ENCODE measurements around the gene CPPED1. TPM values are rescaled to one million over a fixed set of nuclear protein-coding genes. Genes with fewer than 3 reads are reported as not detected.
A peak's percentile ranks its signal among the peaks of the same experiment; 100 is the strongest.
"Not testable (repeated sequence)": the region's sequence is repeated elsewhere in the genome, so short reads cannot be mapped to it uniquely, and the experiment has no call there.

Gene CPPED1
- total RNA-seq, 1 experiment from 2014 or later = 34.9 TPM

DNA sequence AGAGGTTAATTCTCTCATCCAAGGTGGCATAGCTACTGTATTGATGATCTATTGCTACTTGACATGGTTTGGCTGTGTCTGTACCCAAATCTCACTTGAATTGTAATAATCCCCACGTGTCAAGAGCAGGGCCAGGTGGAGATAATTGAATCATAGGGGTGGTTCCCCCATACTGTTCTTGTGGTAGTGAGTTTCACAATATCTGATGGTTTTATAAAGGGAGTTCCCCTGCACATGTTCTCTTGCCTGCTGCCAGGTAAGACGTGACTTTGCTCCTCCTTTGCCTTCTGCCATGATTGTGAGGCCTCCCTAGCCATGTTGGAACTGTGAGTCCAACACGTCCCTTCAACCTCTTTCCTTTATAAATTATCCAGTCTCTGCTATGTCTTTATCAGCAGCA is 22.9 kb upstream of the CPPED1 start:
- no peak for DNase-seq
- Mint-ChIP-seq H3K4me1 (ENCODE audit: low read depth, unreplicated experiment) (no peaks in the 10 kb centered on the region), H3K4me3 (ENCODE audit: unreplicated experiment) (no peak overlapping the region), H3K9me3 (ENCODE audit: unreplicated experiment) (no peaks in the 10 kb centered on the region), H3K27me3 (ENCODE audit: insufficient read depth, unreplicated experiment) (no peaks in the 10 kb centered on the region), H3K27ac (ENCODE audit: unreplicated experiment) (no peak overlapping the region), H3K36me3 (ENCODE audit: insufficient read depth, unreplicated experiment) (no peaks in the 10 kb centered on the region)
- intact Hi-C loops (cut with micrococcal nuclease; ENCODE audit: unreplicated experiment) = no loop called here
- H3K4me3 ChIP-seq (ENCODE audit: low read depth, low read length) = no peak overlapping the region
- TF ChIP-seq, protein P1, sequence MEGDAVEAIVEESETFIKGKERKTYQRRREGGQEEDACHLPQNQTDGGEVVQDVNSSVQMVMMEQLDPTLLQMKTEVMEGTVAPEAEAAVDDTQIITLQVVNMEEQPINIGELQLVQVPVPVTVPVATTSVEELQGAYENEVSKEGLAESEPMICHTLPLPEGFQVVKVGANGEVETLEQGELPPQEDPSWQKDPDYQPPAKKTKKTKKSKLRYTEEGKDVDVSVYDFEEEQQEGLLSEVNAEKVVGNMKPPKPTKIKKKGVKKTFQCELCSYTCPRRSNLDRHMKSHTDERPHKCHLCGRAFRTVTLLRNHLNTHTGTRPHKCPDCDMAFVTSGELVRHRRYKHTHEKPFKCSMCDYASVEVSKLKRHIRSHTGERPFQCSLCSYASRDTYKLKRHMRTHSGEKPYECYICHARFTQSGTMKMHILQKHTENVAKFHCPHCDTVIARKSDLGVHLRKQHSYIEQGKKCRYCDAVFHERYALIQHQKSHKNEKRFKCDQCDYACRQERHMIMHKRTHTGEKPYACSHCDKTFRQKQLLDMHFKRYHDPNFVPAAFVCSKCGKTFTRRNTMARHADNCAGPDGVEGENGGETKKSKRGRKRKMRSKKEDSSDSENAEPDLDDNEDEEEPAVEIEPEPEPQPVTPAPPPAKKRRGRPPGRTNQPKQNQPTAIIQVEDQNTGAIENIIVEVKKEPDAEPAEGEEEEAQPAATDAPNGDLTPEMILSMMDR (IDR thresholded peaks at IDR 0.05; ENCODE audit: insufficient read depth in 1 of 2, low read depth in 1 of 2, low read length in 1 of 2, severe bottlenecking in 1 of 2, unreplicated experiment in 1 of 2) = no peak
- H3K9me3 ChIP-seq = no peaks in the 10 kb centered on the region
- no TSS peak for BruUV-seq (replicated peaks)
- no peaks in the 10 kb centered on the region for H3K27me3 ChIP-seq (replicated peaks; ENCODE audit: control insufficient read depth, insufficient read depth, low read length)
- H3K4me1 ChIP-seq = no peaks in the 10 kb centered on the region
- CTCF ChIA-PET = no interaction called here
- POLR2A ChIA-PET = no interaction called here
- H3K36me3 ChIP-seq (ENCODE audit: control insufficient read depth, insufficient read depth, low read length) = no peaks in the 10 kb centered on the region

DNA sequence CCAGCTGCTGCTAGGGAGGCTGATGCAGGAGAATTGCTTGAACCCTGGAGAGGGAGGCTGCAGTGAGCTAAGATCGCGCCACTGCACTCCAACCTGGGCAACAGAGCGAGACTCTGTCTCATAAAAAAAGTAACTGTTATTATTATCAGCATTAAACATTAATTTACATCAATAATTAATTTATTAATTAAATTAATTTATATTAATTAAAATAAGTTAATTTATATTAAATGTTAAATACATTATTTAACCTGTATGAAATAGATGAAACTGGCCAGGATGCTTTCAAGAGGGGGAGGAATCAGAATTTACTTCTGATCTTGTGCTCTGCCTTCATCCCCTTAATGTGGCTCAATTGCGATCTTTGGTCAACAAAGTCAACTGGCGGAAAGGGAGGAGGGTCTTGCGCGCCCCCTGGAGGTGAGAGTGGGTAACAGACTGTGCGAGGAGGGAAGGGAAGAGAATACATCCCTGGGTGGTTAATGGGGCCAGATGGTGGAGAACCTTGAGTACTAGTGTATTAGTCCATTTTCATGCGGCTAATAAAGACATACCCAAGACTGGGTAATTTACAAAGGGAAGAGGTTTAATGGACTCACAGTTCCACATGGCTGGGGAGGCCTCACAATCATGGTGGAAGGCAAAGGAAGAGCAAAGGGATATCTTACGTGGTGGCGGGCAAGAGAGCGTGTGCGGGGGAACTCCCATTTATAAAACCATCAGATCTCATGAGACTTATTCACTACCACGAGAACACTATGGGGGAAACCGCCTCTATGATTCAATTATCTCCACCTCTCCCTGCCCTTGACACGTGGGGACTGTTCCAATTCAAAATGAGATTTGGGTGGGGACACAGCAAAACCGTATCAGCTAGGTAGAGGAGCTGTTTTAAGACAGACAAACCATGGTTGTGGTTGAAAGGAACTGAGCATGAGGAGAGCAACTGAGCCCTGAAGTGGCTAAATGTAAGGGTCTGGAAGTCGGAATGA is 15.7 kb upstream of the CPPED1 start:
- intact Hi-C loops (cut with micrococcal nuclease; ENCODE audit: unreplicated experiment) = loop anchor here (5.0 kb wide), 2 partner anchors 247 to 477 kb away; no protein-coding TSS in a partner anchor
- TF ChIP-seq, protein P1 (IDR thresholded peaks at IDR 0.05; ENCODE audit: insufficient read depth in 1 of 2, low read depth in 1 of 2, low read length in 1 of 2, severe bottlenecking in 1 of 2, unreplicated experiment in 1 of 2) = peak; percentile 63 to 65
- no TSS peak for BruUV-seq (replicated peaks)
- H3K4me1 ChIP-seq = no peaks in the 10 kb centered on the region
- H3K27me3 Mint-ChIP-seq (ENCODE audit: insufficient read depth, unreplicated experiment) = peaks cover 4% of the 10 kb centered on the region
- peak; percentile 64 to 75 for DNase-seq
- H3K4me3 ChIP-seq (ENCODE audit: low read depth, low read length) = no peak overlapping the region
- no peaks in the 10 kb centered on the region for H3K27me3 ChIP-seq (replicated peaks; ENCODE audit: control insufficient read depth, insufficient read depth, low read length)
- peaks cover 9% of the 10 kb centered on the region for H3K9me3 Mint-ChIP-seq (ENCODE audit: unreplicated experiment)
- no peaks in the 10 kb centered on the region for H3K36me3 ChIP-seq (ENCODE audit: control insufficient read depth, insufficient read depth, low read length)
- no peak overlapping the region for H3K4me3 Mint-ChIP-seq (ENCODE audit: unreplicated experiment)
- H3K9me3 ChIP-seq = no peaks in the 10 kb centered on the region
- ChIA-PET POLR2A (no interaction called here), CTCF (no interaction called here)
- H3K4me1 Mint-ChIP-seq (ENCODE audit: low read depth, unreplicated experiment) = no peaks in the 10 kb centered on the region
- no peak overlapping the region for H3K27ac Mint-ChIP-seq (ENCODE audit: unreplicated experiment)
- no peaks in the 10 kb centered on the region for H3K36me3 Mint-ChIP-seq (ENCODE audit: insufficient read depth, unreplicated experiment)

DNA sequence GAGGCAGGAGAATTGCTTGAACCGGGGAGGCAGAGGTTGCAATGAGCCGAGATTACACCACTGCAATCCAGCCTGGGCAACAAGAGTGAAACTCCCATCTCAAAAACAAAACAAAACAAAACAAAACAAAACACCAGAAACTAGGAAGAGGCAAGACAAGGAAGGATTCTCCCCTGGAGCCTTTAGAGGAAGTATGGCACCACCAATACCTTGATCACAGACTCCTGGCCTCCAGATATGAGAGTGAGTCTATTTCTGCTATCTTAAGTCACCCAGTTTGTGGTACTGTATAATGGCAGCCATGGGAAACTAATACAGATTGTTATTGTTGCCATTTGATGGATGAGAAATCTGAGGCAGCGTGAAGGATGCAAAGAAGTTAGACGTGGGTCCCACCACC is 14.6 kb upstream of the CPPED1 start:
- BruUV-seq (replicated peaks) = no TSS peak
- H3K4me1 Mint-ChIP-seq (ENCODE audit: low read depth, unreplicated experiment) = no peaks in the 10 kb centered on the region
- H3K36me3 Mint-ChIP-seq (ENCODE audit: insufficient read depth, unreplicated experiment) = no peaks in the 10 kb centered on the region
- DNase-seq = no peak
- Histone ChIP-seq H3K36me3 (ENCODE audit: control insufficient read depth, insufficient read depth, low read length) (no peaks in the 10 kb centered on the region), H3K9me3 (no peaks in the 10 kb centered on the region), H3K4me3 (ENCODE audit: low read depth, low read length) (no peak overlapping the region), H3K27me3 (replicated peaks; ENCODE audit: control insufficient read depth, insufficient read depth, low read length) (no peaks in the 10 kb centered on the region), H3K4me1 (no peaks in the 10 kb centered on the region)
- peaks cover 4% of the 10 kb centered on the region for H3K27me3 Mint-ChIP-seq (ENCODE audit: insufficient read depth, unreplicated experiment)
- CTCF ChIA-PET = no interaction called here
- POLR2A ChIA-PET = no interaction called here
- H3K9me3 Mint-ChIP-seq (ENCODE audit: unreplicated experiment) = peaks cover 9% of the 10 kb centered on the region
- H3K4me3 Mint-ChIP-seq (ENCODE audit: unreplicated experiment) = no peak overlapping the region
- intact Hi-C loops (cut with micrococcal nuclease; ENCODE audit: unreplicated experiment) = loop anchor here (5.0 kb wide), 2 partner anchors 246 to 476 kb away; no protein-coding TSS in a partner anchor
- TF ChIP-seq, protein P1 (IDR thresholded peaks at IDR 0.05; ENCODE audit: insufficient read depth in 1 of 2, low read depth in 1 of 2, low read length in 1 of 2, severe bottlenecking in 1 of 2, unreplicated experiment in 1 of 2) = no peak
- H3K27ac Mint-ChIP-seq (ENCODE audit: unreplicated experiment) = no peak overlapping the region

DNA sequence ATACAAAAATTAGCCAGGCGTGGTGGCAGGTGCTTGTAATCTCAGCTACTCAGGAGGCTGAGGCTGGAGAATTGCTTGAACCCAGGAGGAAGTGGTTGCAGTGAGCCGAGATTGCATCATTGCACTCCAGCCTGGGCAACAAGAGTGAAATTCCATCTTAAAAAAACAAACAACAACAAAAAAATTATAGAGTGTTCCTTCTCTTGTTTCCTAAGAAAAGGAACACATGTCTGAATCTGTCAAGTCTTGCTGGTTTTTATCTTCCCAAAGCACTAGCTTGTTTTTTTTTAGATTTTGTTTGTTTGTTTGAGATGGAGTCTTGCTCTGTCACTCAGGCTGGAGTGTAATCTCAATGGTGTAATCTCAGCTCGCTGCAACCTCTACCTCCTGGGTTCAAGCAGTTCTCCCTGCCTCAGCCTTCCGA is 13.1 kb upstream of the CPPED1 start:
- H3K27me3 ChIP-seq (replicated peaks; ENCODE audit: control insufficient read depth, insufficient read depth, low read length); H3K27ac Mint-ChIP-seq (ENCODE audit: unreplicated experiment); H3K9me3 Mint-ChIP-seq (ENCODE audit: unreplicated experiment); H3K4me1 Mint-ChIP-seq (ENCODE audit: low read depth, unreplicated experiment); BruUV-seq (replicated peaks); POLR2A ChIA-PET; H3K4me3 Mint-ChIP-seq (ENCODE audit: unreplicated experiment); CTCF ChIA-PET; H3K4me1 ChIP-seq; H3K27me3 Mint-ChIP-seq (ENCODE audit: insufficient read depth, unreplicated experiment); H3K4me3 ChIP-seq (ENCODE audit: low read depth, low read length); H3K36me3 Mint-ChIP-seq (ENCODE audit: insufficient read depth, unreplicated experiment); DNase-seq; H3K36me3 ChIP-seq (ENCODE audit: control insufficient read depth, insufficient read depth, low read length); H3K9me3 ChIP-seq: not testable (repeated sequence)
- intact Hi-C loops (cut with micrococcal nuclease; ENCODE audit: unreplicated experiment) = loop anchor here (5.0 kb wide), 2 partner anchors 245 to 475 kb away; no protein-coding TSS in a partner anchor
